ENCODE results near the gene GRK3.

The GRK3 gene

GRCh38 chr22:25656724-25657123 is 92.2 kb downstream of the GRK3 start:
- H3K4me1 ChIP-seq (ENCODE audit: control insufficient read depth, insufficient read depth, low read length) = no peaks in the 10 kb centered on the region
- no peaks in the 10 kb centered on the region for H3K36me3 ChIP-seq (ENCODE audit: control insufficient read depth, insufficient read depth, low read length)
- H3K9me3 ChIP-seq (ENCODE audit: control insufficient read depth, insufficient read depth, low read length) = no peaks in the 10 kb centered on the region
- H3K27me3 ChIP-seq (ENCODE audit: control insufficient read depth, insufficient read depth, low read length) = no peaks in the 10 kb centered on the region
- H3K9ac ChIP-seq (ENCODE audit: low read depth, low read length) = no peak overlapping the region
- no peak overlapping the region for H3K4me3 ChIP-seq (ENCODE audit: low read depth, low read length)

- Histone ChIP-seq H3K27me3 (ENCODE audit: control insufficient read depth, insufficient read depth, low read length) (no peaks in the 10 kb centered on the region), H3K9me3 (ENCODE audit: control insufficient read depth, insufficient read depth, low read length) (no peaks in the 10 kb centered on the region), H3K36me3 (ENCODE audit: control insufficient read depth, insufficient read depth, low read length) (no peaks in the 10 kb centered on the region), H3K4me3 (ENCODE audit: low read depth, low read length) (no peak overlapping the region), H3K9ac (ENCODE audit: low read depth, low read length) (no peak overlapping the region), H3K4me1 (ENCODE audit: control insufficient read depth, insufficient read depth, low read length) (no peaks in the 10 kb centered on the region)
Measured at GRCh38 chr22:25658633-25659032, 94.2 kb downstream of the GRK3 start.

- Histone ChIP-seq H3K9ac (ENCODE audit: low read depth, low read length) (no peak overlapping the region), H3K9me3 (ENCODE audit: control insufficient read depth, insufficient read depth, low read length) (no peaks in the 10 kb centered on the region), H3K27me3 (ENCODE audit: control insufficient read depth, insufficient read depth, low read length) (no peaks in the 10 kb centered on the region), H3K36me3 (ENCODE audit: control insufficient read depth, insufficient read depth, low read length) (no peaks in the 10 kb centered on the region), H3K4me3 (ENCODE audit: low read depth, low read length) (no peak overlapping the region), H3K4me1 (ENCODE audit: control insufficient read depth, insufficient read depth, low read length) (no peaks in the 10 kb centered on the region)
Measured at GRCh38 chr22:25659413-25659812, 94.9 kb downstream of the GRK3 start.

- H3K9ac ChIP-seq (ENCODE audit: low read depth, low read length) = no peak overlapping the region
- H3K9me3 ChIP-seq (ENCODE audit: control insufficient read depth, insufficient read depth, low read length) = no peaks in the 10 kb centered on the region
- H3K4me1 ChIP-seq (ENCODE audit: control insufficient read depth, insufficient read depth, low read length) = no peaks in the 10 kb centered on the region
- no peaks in the 10 kb centered on the region for H3K36me3 ChIP-seq (ENCODE audit: control insufficient read depth, insufficient read depth, low read length)
- H3K4me3 ChIP-seq (ENCODE audit: low read depth, low read length) = no peak overlapping the region
- no peaks in the 10 kb centered on the region for H3K27me3 ChIP-seq (ENCODE audit: control insufficient read depth, insufficient read depth, low read length)
Measured at GRCh38 chr22:25660336-25660735, 95.9 kb downstream of the GRK3 start.

- H3K4me3 ChIP-seq (ENCODE audit: low read depth, low read length) = no peak overlapping the region
- H3K36me3 ChIP-seq (ENCODE audit: control insufficient read depth, insufficient read depth, low read length) = no peaks in the 10 kb centered on the region
- H3K9ac ChIP-seq (ENCODE audit: low read depth, low read length) = no peak overlapping the region
- no peaks in the 10 kb centered on the region for H3K4me1 ChIP-seq (ENCODE audit: control insufficient read depth, insufficient read depth, low read length)
- H3K27me3 ChIP-seq (ENCODE audit: control insufficient read depth, insufficient read depth, low read length) = no peaks in the 10 kb centered on the region
- no peaks in the 10 kb centered on the region for H3K9me3 ChIP-seq (ENCODE audit: control insufficient read depth, insufficient read depth, low read length)
Measured at GRCh38 chr22:25661073-25661472, 96.6 kb downstream of the GRK3 start.

- H3K9ac ChIP-seq (ENCODE audit: low read depth, low read length) = no peak overlapping the region
- no peaks in the 10 kb centered on the region for H3K36me3 ChIP-seq (ENCODE audit: control insufficient read depth, insufficient read depth, low read length)
- H3K4me1 ChIP-seq (ENCODE audit: control insufficient read depth, insufficient read depth, low read length) = no peaks in the 10 kb centered on the region
- H3K9me3 ChIP-seq (ENCODE audit: control insufficient read depth, insufficient read depth, low read length) = no peaks in the 10 kb centered on the region
- H3K4me3 ChIP-seq (ENCODE audit: low read depth, low read length) = no peak overlapping the region
- H3K27me3 ChIP-seq (ENCODE audit: control insufficient read depth, insufficient read depth, low read length) = no peaks in the 10 kb centered on the region
Measured at GRCh38 chr22:25663654-25664053, 99.2 kb downstream of the GRK3 start.

- H3K4me3 ChIP-seq (ENCODE audit: low read depth, low read length) = no peak overlapping the region
- H3K9me3 ChIP-seq (ENCODE audit: control insufficient read depth, insufficient read depth, low read length) = no peaks in the 10 kb centered on the region
- no peaks in the 10 kb centered on the region for H3K4me1 ChIP-seq (ENCODE audit: control insufficient read depth, insufficient read depth, low read length)
- H3K36me3 ChIP-seq (ENCODE audit: control insufficient read depth, insufficient read depth, low read length) = no peaks in the 10 kb centered on the region
- H3K27me3 ChIP-seq (ENCODE audit: control insufficient read depth, insufficient read depth, low read length) = no peaks in the 10 kb centered on the region
- H3K9ac ChIP-seq (ENCODE audit: low read depth, low read length) = no peak overlapping the region
Measured at GRCh38 chr22:25666308-25666707, 101.8 kb downstream of the GRK3 start.

GRCh38 chr22:25668437-25668836 is 104.0 kb downstream of the GRK3 start:
- Histone ChIP-seq H3K4me3 (ENCODE audit: low read depth, low read length) (no peak overlapping the region), H3K36me3 (ENCODE audit: control insufficient read depth, insufficient read depth, low read length) (no peaks in the 10 kb centered on the region), H3K4me1 (ENCODE audit: control insufficient read depth, insufficient read depth, low read length) (no peaks in the 10 kb centered on the region), H3K27me3 (ENCODE audit: control insufficient read depth, insufficient read depth, low read length) (no peaks in the 10 kb centered on the region), H3K9me3 (ENCODE audit: control insufficient read depth, insufficient read depth, low read length) (no peaks in the 10 kb centered on the region), H3K9ac (ENCODE audit: low read depth, low read length) (no peak overlapping the region)

GRCh38 chr22:25669253-25670069 is 105.0 kb downstream of the GRK3 start:
- no peak overlapping the region for H3K4me3 ChIP-seq (ENCODE audit: low read depth, low read length)
- H3K36me3 ChIP-seq (ENCODE audit: control insufficient read depth, insufficient read depth, low read length) = no peaks in the 10 kb centered on the region
- H3K9ac ChIP-seq (ENCODE audit: low read depth, low read length) = no peak overlapping the region
- H3K27me3 ChIP-seq (ENCODE audit: control insufficient read depth, insufficient read depth, low read length) = no peaks in the 10 kb centered on the region
- no peaks in the 10 kb centered on the region for H3K4me1 ChIP-seq (ENCODE audit: control insufficient read depth, insufficient read depth, low read length)
- no peaks in the 10 kb centered on the region for H3K9me3 ChIP-seq (ENCODE audit: control insufficient read depth, insufficient read depth, low read length)

- H3K27me3 ChIP-seq (ENCODE audit: control insufficient read depth, insufficient read depth, low read length) = no peaks in the 10 kb centered on the region
- H3K9ac ChIP-seq (ENCODE audit: low read depth, low read length) = no peak overlapping the region
- no peak overlapping the region for H3K4me3 ChIP-seq (ENCODE audit: low read depth, low read length)
- no peaks in the 10 kb centered on the region for H3K4me1 ChIP-seq (ENCODE audit: control insufficient read depth, insufficient read depth, low read length)
- H3K36me3 ChIP-seq (ENCODE audit: control insufficient read depth, insufficient read depth, low read length) = no peaks in the 10 kb centered on the region
- no peaks in the 10 kb centered on the region for H3K9me3 ChIP-seq (ENCODE audit: control insufficient read depth, insufficient read depth, low read length)
Measured at GRCh38 chr22:25670070-25670461, 105.6 kb downstream of the GRK3 start.

- no peaks in the 10 kb centered on the region for H3K9me3 ChIP-seq (ENCODE audit: control insufficient read depth, insufficient read depth, low read length)
- H3K4me1 ChIP-seq (ENCODE audit: control insufficient read depth, insufficient read depth, low read length) = no peaks in the 10 kb centered on the region
- no peaks in the 10 kb centered on the region for H3K36me3 ChIP-seq (ENCODE audit: control insufficient read depth, insufficient read depth, low read length)
- H3K9ac ChIP-seq (ENCODE audit: low read depth, low read length) = no peak overlapping the region
- no peak overlapping the region for H3K4me3 ChIP-seq (ENCODE audit: low read depth, low read length)
- H3K27me3 ChIP-seq (ENCODE audit: control insufficient read depth, insufficient read depth, low read length) = no peaks in the 10 kb centered on the region
Measured at GRCh38 chr22:25672289-25673084, 108.0 kb downstream of the GRK3 start.

GRCh38 chr22:25673713-25674112 is 109.2 kb downstream of the GRK3 start:
- H3K9ac ChIP-seq (ENCODE audit: low read depth, low read length) = no peak overlapping the region
- no peaks in the 10 kb centered on the region for H3K9me3 ChIP-seq (ENCODE audit: control insufficient read depth, insufficient read depth, low read length)
- H3K36me3 ChIP-seq (ENCODE audit: control insufficient read depth, insufficient read depth, low read length) = no peaks in the 10 kb centered on the region
- H3K4me1 ChIP-seq (ENCODE audit: control insufficient read depth, insufficient read depth, low read length) = no peaks in the 10 kb centered on the region
- H3K4me3 ChIP-seq (ENCODE audit: low read depth, low read length) = no peak overlapping the region
- H3K27me3 ChIP-seq (ENCODE audit: control insufficient read depth, insufficient read depth, low read length) = no peaks in the 10 kb centered on the region

Measured in iPS-15b (cell line).